ENCODE results near the gene NAALADL2.

GRCh38 chr3:175763948-175764347 lies 904.8 kb downstream of the NAALADL2 start:
- TF ChIP-seq RAD21 (IDR thresholded peaks at IDR 0.05; ENCODE audit: low read depth): no peak
- no peak for TF ChIP-seq CREB1 (IDR thresholded peaks at IDR 0.05; ENCODE audit: low read depth)
- no peak for TF ChIP-seq CEBPB (IDR thresholded peaks at IDR 0.05)
- no peak for TF ChIP-seq MAX (IDR thresholded peaks at IDR 0.05)
- no peak for TF ChIP-seq YY1 (IDR thresholded peaks at IDR 0.05; ENCODE audit: low read depth)
- TF ChIP-seq, protein P1, sequence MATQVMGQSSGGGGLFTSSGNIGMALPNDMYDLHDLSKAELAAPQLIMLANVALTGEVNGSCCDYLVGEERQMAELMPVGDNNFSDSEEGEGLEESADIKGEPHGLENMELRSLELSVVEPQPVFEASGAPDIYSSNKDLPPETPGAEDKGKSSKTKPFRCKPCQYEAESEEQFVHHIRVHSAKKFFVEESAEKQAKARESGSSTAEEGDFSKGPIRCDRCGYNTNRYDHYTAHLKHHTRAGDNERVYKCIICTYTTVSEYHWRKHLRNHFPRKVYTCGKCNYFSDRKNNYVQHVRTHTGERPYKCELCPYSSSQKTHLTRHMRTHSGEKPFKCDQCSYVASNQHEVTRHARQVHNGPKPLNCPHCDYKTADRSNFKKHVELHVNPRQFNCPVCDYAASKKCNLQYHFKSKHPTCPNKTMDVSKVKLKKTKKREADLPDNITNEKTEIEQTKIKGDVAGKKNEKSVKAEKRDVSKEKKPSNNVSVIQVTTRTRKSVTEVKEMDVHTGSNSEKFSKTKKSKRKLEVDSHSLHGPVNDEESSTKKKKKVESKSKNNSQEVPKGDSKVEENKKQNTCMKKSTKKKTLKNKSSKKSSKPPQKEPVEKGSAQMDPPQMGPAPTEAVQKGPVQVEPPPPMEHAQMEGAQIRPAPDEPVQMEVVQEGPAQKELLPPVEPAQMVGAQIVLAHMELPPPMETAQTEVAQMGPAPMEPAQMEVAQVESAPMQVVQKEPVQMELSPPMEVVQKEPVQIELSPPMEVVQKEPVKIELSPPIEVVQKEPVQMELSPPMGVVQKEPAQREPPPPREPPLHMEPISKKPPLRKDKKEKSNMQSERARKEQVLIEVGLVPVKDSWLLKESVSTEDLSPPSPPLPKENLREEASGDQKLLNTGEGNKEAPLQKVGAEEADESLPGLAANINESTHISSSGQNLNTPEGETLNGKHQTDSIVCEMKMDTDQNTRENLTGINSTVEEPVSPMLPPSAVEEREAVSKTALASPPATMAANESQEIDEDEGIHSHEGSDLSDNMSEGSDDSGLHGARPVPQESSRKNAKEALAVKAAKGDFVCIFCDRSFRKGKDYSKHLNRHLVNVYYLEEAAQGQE (IDR thresholded peaks at IDR 0.05; ENCODE audit: low read depth): no peak
- TF ChIP-seq TEAD4 (IDR thresholded peaks at IDR 0.05): no peak
- no peak for TF ChIP-seq USF1 (IDR thresholded peaks at IDR 0.05)
- no peak for TF ChIP-seq FOXM1 (IDR thresholded peaks at IDR 0.05; ENCODE audit: borderline replicate concordance, low read depth)
- TF ChIP-seq EP300 (IDR thresholded peaks at IDR 0.05; ENCODE audit: borderline replicate concordance): no peak
